ENCODE data around the gene LPIN1. TPM values are rescaled to one million over a fixed set of nuclear protein-coding genes. Genes with fewer than 3 reads are reported as not detected.

LPIN1 gene
- total RNA-seq, 1 donor from 2014 or later = 43.0 TPM

- H3K9me3 ChIP-seq (replicated peaks) = no peaks in the 10 kb centered on the region
- peak; percentile 78 for DNase-seq
- H3K4me3 ChIP-seq = peak overlapping the region; percentile 33
- peaks cover 27% of the 10 kb centered on the region for H3K4me1 ChIP-seq
- H3K27ac ChIP-seq (replicated peaks) = no peak overlapping the region
- no peaks in the 10 kb centered on the region for H3K27me3 ChIP-seq (ENCODE audit: low read depth)
- H3K36me3 ChIP-seq = peaks cover 76% of the 10 kb centered on the region
- TF ChIP-seq CTCF (IDR thresholded peaks at IDR 0.05; ENCODE audit: borderline replicate concordance) = peak; percentile 97
- intact Hi-C loops (cut with micrococcal nuclease) = loop anchor here (5.0 kb wide), 1 partner anchor 87 kb away; no protein-coding TSS in a partner anchor
Observed at GRCh38 chr2:11778923-11779757, 32.7 kb downstream of the LPIN1 start.

GRCh38 chr2:11781602-11782001 is 35.2 kb downstream of the LPIN1 start:
- peaks cover 25% of the 10 kb centered on the region for H3K4me1 ChIP-seq
- H3K27me3 ChIP-seq (ENCODE audit: low read depth) = no peaks in the 10 kb centered on the region
- no peaks in the 10 kb centered on the region for H3K9me3 ChIP-seq (replicated peaks)
- no peak for DNase-seq
- no peak for TF ChIP-seq CTCF (IDR thresholded peaks at IDR 0.05; ENCODE audit: borderline replicate concordance)
- H3K4me3 ChIP-seq = no peak overlapping the region
- no peak overlapping the region for H3K27ac ChIP-seq (replicated peaks)
- H3K36me3 ChIP-seq = peaks cover 82% of the 10 kb centered on the region
- intact Hi-C loops (cut with micrococcal nuclease) = no loop called here

DNA sequence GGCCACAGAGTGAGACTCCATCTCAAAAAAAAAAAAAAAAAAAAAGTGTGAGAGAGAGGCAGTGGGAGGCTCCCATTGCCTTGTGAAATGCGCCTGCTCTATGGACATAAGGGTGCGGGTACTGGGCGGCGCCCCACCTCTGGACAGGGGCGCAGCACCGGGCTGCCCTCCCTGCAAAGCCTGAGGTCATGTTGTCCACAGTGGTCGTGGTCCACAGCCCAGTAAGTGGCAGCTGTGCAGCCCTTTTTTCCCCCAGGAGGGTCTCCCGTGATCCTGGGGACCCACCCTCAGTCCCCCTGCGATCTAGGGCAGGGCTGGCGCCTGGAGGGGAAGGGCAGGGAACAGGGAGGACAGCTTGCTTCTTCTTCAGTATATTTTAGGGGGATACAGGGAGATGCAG is 37.8 kb downstream of the LPIN1 start:
- DNase-seq = no peak
- TF ChIP-seq CTCF (IDR thresholded peaks at IDR 0.05; ENCODE audit: borderline replicate concordance) = no peak
- Histone ChIP-seq H3K27ac (replicated peaks) (no peak overlapping the region), H3K4me1 (peaks cover 12% of the 10 kb centered on the region), H3K27me3 (ENCODE audit: low read depth) (no peaks in the 10 kb centered on the region), H3K9me3 (replicated peaks) (no peaks in the 10 kb centered on the region), H3K4me3 (no peak overlapping the region), H3K36me3 (peaks cover 99% of the 10 kb centered on the region)
- intact Hi-C loops (cut with micrococcal nuclease) = no loop called here

DNA sequence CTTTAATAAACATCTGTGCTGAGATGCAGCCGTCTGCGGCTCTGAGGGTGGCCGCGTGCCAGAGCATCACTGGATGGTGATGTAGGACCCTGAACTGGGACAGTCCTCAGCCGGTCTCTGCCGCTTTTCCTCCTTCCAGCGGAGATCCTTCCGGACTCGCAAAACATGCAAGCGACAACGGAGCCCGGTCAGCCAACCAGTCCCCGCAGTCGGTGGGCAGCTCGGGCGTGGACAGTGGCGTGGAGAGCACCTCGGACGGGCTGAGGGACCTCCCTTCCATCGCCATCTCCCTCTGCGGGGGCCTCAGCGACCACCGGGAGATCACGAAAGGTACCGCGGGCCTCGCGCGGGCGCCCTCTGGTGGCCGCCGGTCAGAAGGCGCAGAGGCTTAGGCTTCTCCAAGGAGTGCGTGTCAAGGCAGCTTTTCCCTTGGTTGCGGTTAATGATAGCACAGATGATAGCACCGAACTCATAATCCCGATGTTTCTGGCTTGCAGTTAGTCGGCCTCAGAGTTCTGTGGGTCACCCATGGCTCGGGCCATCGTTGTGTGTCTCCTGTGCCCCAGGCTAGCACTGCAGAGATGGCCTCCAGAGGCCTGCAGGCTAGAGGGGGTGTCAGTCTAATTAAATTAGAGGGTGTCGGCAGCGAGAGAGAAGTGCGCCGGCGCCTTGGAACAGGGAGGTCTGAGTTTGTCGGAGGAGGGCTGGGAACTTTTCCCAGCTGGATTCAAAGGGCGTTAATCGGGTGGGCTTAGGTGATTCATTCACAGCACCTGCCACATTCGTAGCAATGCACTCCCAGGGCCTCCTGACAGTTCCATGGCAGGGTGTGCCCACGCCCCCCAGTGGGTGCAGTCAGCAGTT is 38.5 kb downstream of the LPIN1 start:
- intact Hi-C loops (cut with micrococcal nuclease) = no loop called here
- Histone ChIP-seq H3K4me3 (peak overlapping the region; percentile 61), H3K36me3 (peaks cover 98% of the 10 kb centered on the region), H3K27ac (replicated peaks) (no peak overlapping the region), H3K4me1 (peaks cover 10% of the 10 kb centered on the region), H3K27me3 (ENCODE audit: low read depth) (no peaks in the 10 kb centered on the region), H3K9me3 (replicated peaks) (no peaks in the 10 kb centered on the region)
- no peak for DNase-seq
- TF ChIP-seq CTCF (IDR thresholded peaks at IDR 0.05; ENCODE audit: borderline replicate concordance) = peak; percentile 96

GRCh38 chr2:11785611-11785940 is 39.1 kb downstream of the LPIN1 start:
- Histone ChIP-seq H3K36me3 (peaks cover 98% of the 10 kb centered on the region), H3K9me3 (replicated peaks) (no peaks in the 10 kb centered on the region), H3K27ac (replicated peaks) (no peak overlapping the region), H3K4me3 (no peak overlapping the region), H3K4me1 (peaks cover 10% of the 10 kb centered on the region), H3K27me3 (ENCODE audit: low read depth) (no peaks in the 10 kb centered on the region)
- TF ChIP-seq CTCF (IDR thresholded peaks at IDR 0.05; ENCODE audit: borderline replicate concordance) = no peak
- DNase-seq = no peak
- intact Hi-C loops (cut with micrococcal nuclease) = no loop called here

Measured in left ventricle myocardium inferior (tissue), 1 donor.